T-cell (primary cell): ENCODE measurements around the gene AKAP12. TPM values are rescaled to one million over a fixed set of nuclear protein-coding genes. Genes with fewer than 3 reads are reported as not detected.

Source experiments
- ATAC-seq, 4 experiments: fragments of 200-7000 bp in 3 of 4; fragments of 150-1000 bp in 1 of 4; cut with Tn5 transposase; replicated peaks in 1 of 4; 1 replicate in 3 of 4; 2 replicates in 1 of 4; pipeline ENCODE4 v1.10.0; 2021; ENCODE audit warnings: moderate library complexity in 3 of 4, mild to moderate bottlenecking in 2 of 4, moderate number of reproducible peaks in 1 of 4
- CTCF ChIA-PET, 2 donors: fragments of 300-600 bp; sonication (Branson Sonifier 250); formaldehyde crosslinking; loops; one replicate each; lab custom pipeline; 2022; ENCODE audit warnings: antibody characterized with exemption in 2 of 2; lab: Charles Lee
- POLR2A ChIA-PET, 2 donors: fragments of 300-600 bp; sonication (Branson Sonifier 250); formaldehyde crosslinking; loops; one replicate each; lab custom pipeline; 2022; ENCODE audit warnings: antibody characterized with exemption in 2 of 2; lab: Charles Lee
- DNase-seq, 35 experiments: peaks; one replicate each; pipeline versions ENCODE4 v3.0.0 to v3.0.0-alpha.2; 2013 to 2023
- H3K27ac ChIP-seq: one replicate; pipeline ENCODE4 v1.5.1; 2013; ENCODE audit warnings: low read length
- H3K27me3 ChIP-seq, 2 experiments: replicated peaks in 1 of 2; 1 replicate in 1 of 2; 2 replicates in 1 of 2; pipeline versions ENCODE4 v1.6.1 to v1.7.0; 2013; ENCODE audit warnings: low read length in 1 of 2, mixed read lengths in 1 of 2; ENCODE audit not compliant: control insufficient read depth in 2 of 2, insufficient read depth in 2 of 2; ENCODE audit errors: extremely low read depth in 1 of 2
- H3K36me3 ChIP-seq, 2 donors: 1 replicate in 1 of 2; 2 replicates in 1 of 2; pipeline versions ENCODE4 v1.6.1 to v1.7.0; 2013; ENCODE audit warnings: low read length in 1 of 2; ENCODE audit not compliant: control insufficient read depth in 2 of 2, insufficient read depth in 1 of 2; ENCODE audit errors: extremely low read depth in 1 of 2
- H3K4me1 ChIP-seq, 2 experiments: 1 replicate in 1 of 2; 2 replicates in 1 of 2; pipeline versions ENCODE4 v1.6.1 to v1.7.0; 2013; ENCODE audit warnings: low read length in 2 of 2, mixed read lengths in 1 of 2; ENCODE audit not compliant: insufficient read depth in 2 of 2, control insufficient read depth in 1 of 2; ENCODE audit errors: extremely low read depth in 1 of 2
- H3K4me3 ChIP-seq, 2 donors: 1 replicate in 1 of 2; 2 replicates in 1 of 2; pipeline versions ENCODE4 v1.5.1 to v1.7.0; 2013; ENCODE audit warnings: mild to moderate bottlenecking in 2 of 2, low read length in 1 of 2, moderate library complexity in 1 of 2; ENCODE audit not compliant: control insufficient read depth in 1 of 2; ENCODE audit errors: extremely low read depth in 1 of 2
- H3K9me3 ChIP-seq: 2 replicates; pipeline ENCODE4 v1.7.0; 2013
- H3K27ac Mint-ChIP-seq, 2 donors: one replicate each; pipeline ENCODE4 v1.8.0; 2020 to 2021; ENCODE audit warnings: mild to moderate bottlenecking in 2 of 2, mixed read lengths in 2 of 2
- H3K27me3 Mint-ChIP-seq, 2 donors: one replicate each; pipeline ENCODE4 v1.8.0; 2021 to 2022; ENCODE audit warnings: mixed read lengths in 2 of 2
- H3K36me3 Mint-ChIP-seq: one replicate; pipeline ENCODE4 v1.8.0; 2021; ENCODE audit warnings: mixed read lengths
- H3K4me1 Mint-ChIP-seq, 3 donors: one replicate each; pipeline ENCODE4 v1.8.0; 2020 to 2022; ENCODE audit warnings: mixed read lengths in 3 of 3, mild to moderate bottlenecking in 1 of 3
- H3K4me3 Mint-ChIP-seq, 3 donors: one replicate each; pipeline ENCODE4 v1.8.0; 2020 to 2022; ENCODE audit warnings: mild to moderate bottlenecking in 3 of 3, mixed read lengths in 3 of 3, moderate library complexity in 3 of 3
- H3K9me3 Mint-ChIP-seq, 3 donors: one replicate each; pipeline ENCODE4 v1.8.0; 2020 to 2022; ENCODE audit warnings: mixed read lengths in 3 of 3
- WGBS: methylation state at CpG from one replicate; pipeline ENCODE4 v1.1.5; 2013; ENCODE audit warnings: missing lambda C conversion rate; ENCODE audit not compliant: insufficient coverage; 5-methylcytosine and 5-hydroxymethylcytosine counted together
- total RNA-seq, 35 experiments: library from RNA in 6 of 35; stranded (reverse) in 6 of 35; fragments of 120-200 nt in 1 of 35; gene quantifications; one replicate each; pipeline versions ENCODE4 v1.2.1 to v1.2.4 and lab custom pipeline; 2013 to 2026

AKAP12 gene
- total RNA-seq, 5 donors from 2014 or later (not counting 1 experiment from before 2014, with no cell fraction given), result 0.16 to 1.8 (median 1.2) TPM

- Mint-ChIP-seq H3K36me3 (no peaks in the 10 kb centered on the region), H3K27ac (no peak overlapping the region), H3K9me3 (no peaks in the 10 kb centered on the region), H3K4me3 (no peak overlapping the region), H3K27me3 (peaks cover 16 to 33% of the 10 kb centered on the region in 2 donors), H3K4me1 (no peaks in the 10 kb centered on the region)
- POLR2A ChIA-PET, result no interaction called here
- Histone ChIP-seq H3K36me3 (no peaks in the 10 kb centered on the region), H3K27ac (no peak overlapping the region), H3K27me3 (peaks cover 4 to 13% of the 10 kb centered on the region in 2 experiments), H3K4me1 (no peaks in the 10 kb centered on the region), H3K4me3 (no peak overlapping the region), H3K9me3 (no peaks in the 10 kb centered on the region)
- CTCF ChIA-PET, result interaction anchor here (0.6 to 1.2 kb wide), 2 partner anchors 27 to 390 kb away, joined by 3 read pairs; no protein-coding TSS in a partner anchor
- ATAC-seq (no peak), DNase-seq (no peak)
- no CpG with 5 or more reads among the region's 6 CpGs for WGBS
Observed at GRCh38 chr6:151297886-151298285, 58.1 kb downstream of the AKAP12 start.

GRCh38 chr6:151299011-151299410 is 59.2 kb downstream of the AKAP12 start:
- H3K36me3 Mint-ChIP-seq, result no peaks in the 10 kb centered on the region
- WGBS, result 100% methylated on average over 3 of the region's 4 CpGs
- H3K4me3 ChIP-seq, result no peak overlapping the region
- ATAC-seq (no peak), DNase-seq (no peak)
- no peak overlapping the region for H3K27ac Mint-ChIP-seq
- POLR2A ChIA-PET, result no interaction called here
- no peaks in the 10 kb centered on the region for H3K9me3 Mint-ChIP-seq
- peaks cover 4 to 12% of the 10 kb centered on the region in 2 experiments for H3K27me3 ChIP-seq
- no peaks in the 10 kb centered on the region for H3K4me1 ChIP-seq
- H3K27ac ChIP-seq, result no peak overlapping the region
- no peaks in the 10 kb centered on the region for H3K9me3 ChIP-seq
- peaks cover 8 to 29% of the 10 kb centered on the region in 2 donors for H3K27me3 Mint-ChIP-seq
- H3K4me3 Mint-ChIP-seq, result no peak overlapping the region
- H3K4me1 Mint-ChIP-seq, result no peaks in the 10 kb centered on the region
- no peaks in the 10 kb centered on the region for H3K36me3 ChIP-seq
- CTCF ChIA-PET, result no interaction called here

- H3K27me3 Mint-ChIP-seq, result peaks cover 3 to 25% of the 10 kb centered on the region in 2 donors
- no peak overlapping the region for H3K4me3 ChIP-seq
Observed at GRCh38 chr6:151300267-151300991, 60.7 kb downstream of the AKAP12 start.

GRCh38 chr6:151301547-151301946 is 61.8 kb downstream of the AKAP12 start:
- POLR2A ChIA-PET, result interaction anchor here in 1 of 2 donors (0.6 kb wide), 1 partner anchor 455 kb away, joined by 3 read pairs; no protein-coding TSS in a partner anchor
- Histone ChIP-seq H3K27me3 (peaks cover 0 to 4% of the 10 kb centered on the region in 2 experiments), H3K9me3 (no peaks in the 10 kb centered on the region), H3K36me3 (no peaks in the 10 kb centered on the region), H3K4me1 (no peaks in the 10 kb centered on the region), H3K4me3 (no peak overlapping the region), H3K27ac (no peak overlapping the region)
- H3K27ac Mint-ChIP-seq, result no peak overlapping the region
- peaks cover 3 to 21% of the 10 kb centered on the region in 2 donors for H3K27me3 Mint-ChIP-seq
- H3K36me3 Mint-ChIP-seq, result no peaks in the 10 kb centered on the region
- ATAC-seq (no peak), DNase-seq (no peak)
- CTCF ChIA-PET, result no interaction called here
- no peak overlapping the region for H3K4me3 Mint-ChIP-seq
- 90% methylated on average over 2 of the region's 8 CpGs for WGBS
- no peaks in the 10 kb centered on the region for H3K9me3 Mint-ChIP-seq
- H3K4me1 Mint-ChIP-seq, result no peaks in the 10 kb centered on the region

More at GRCh38 chr6:151300267-151300991, 60.7 kb downstream of the AKAP12 start:
- ATAC-seq, result no peak
- ChIA-PET CTCF (interaction anchor here in 1 of 2 donors (0.6 kb wide), 2 partner anchors 21 to 671 kb away, joined by 4 read pairs; no protein-coding TSS in a partner anchor), POLR2A (interaction anchor here in 1 of 2 donors (0.6 kb wide), 1 partner anchor 588 kb away, joined by 3 read pairs; no protein-coding TSS in a partner anchor)
- H3K36me3 ChIP-seq, result no peaks in the 10 kb centered on the region
- no peaks in the 10 kb centered on the region for H3K9me3 ChIP-seq
- no peaks in the 10 kb centered on the region for H3K4me1 ChIP-seq
- Mint-ChIP-seq H3K36me3 (no peaks in the 10 kb centered on the region), H3K4me1 (no peaks in the 10 kb centered on the region), H3K27ac (no peak overlapping the region), H3K4me3 (no peak overlapping the region), H3K9me3 (no peaks in the 10 kb centered on the region)
- WGBS, result 75% methylated on average over 7 of the region's 8 CpGs
- no peak for DNase-seq
- peaks cover 3 to 9% of the 10 kb centered on the region in 2 experiments for H3K27me3 ChIP-seq
- H3K27ac ChIP-seq, result no peak overlapping the region

GRCh38 chr6:151303231-151303630 is 63.5 kb downstream of the AKAP12 start:
- peaks cover 0 to 4% of the 10 kb centered on the region in 2 experiments for H3K27me3 ChIP-seq
- no peak overlapping the region for H3K4me3 ChIP-seq
- H3K27ac ChIP-seq, result no peak overlapping the region
- ATAC-seq (no peak), DNase-seq (no peak)
- 78% methylated on average over 3 of the region's 3 CpGs for WGBS
- Mint-ChIP-seq H3K4me3 (no peak overlapping the region), H3K36me3 (no peaks in the 10 kb centered on the region), H3K9me3 (no peaks in the 10 kb centered on the region), H3K27ac (no peak overlapping the region), H3K4me1 (no peaks in the 10 kb centered on the region), H3K27me3 (peaks cover 4 to 13% of the 10 kb centered on the region in 2 donors)
- no peaks in the 10 kb centered on the region for H3K9me3 ChIP-seq
- CTCF ChIA-PET, result no interaction called here
- H3K4me1 ChIP-seq, result no peaks in the 10 kb centered on the region
- POLR2A ChIA-PET, result interaction anchor here in 1 of 2 donors (0.5 kb wide), 1 partner anchor 24 kb away, joined by 3 read pairs; no protein-coding TSS in a partner anchor
- no peaks in the 10 kb centered on the region for H3K36me3 ChIP-seq

- H3K36me3 ChIP-seq, result no peaks in the 10 kb centered on the region
- Mint-ChIP-seq H3K27ac (no peak overlapping the region), H3K9me3 (no peaks in the 10 kb centered on the region), H3K36me3 (no peaks in the 10 kb centered on the region), H3K4me3 (no peak overlapping the region), H3K4me1 (no peaks in the 10 kb centered on the region), H3K27me3 (peaks cover 9 to 12% of the 10 kb centered on the region in 2 donors)
- WGBS, result 65% methylated on average over 4 of the region's 12 CpGs
- H3K27ac ChIP-seq, result no peak overlapping the region
- H3K4me1 ChIP-seq, result no peaks in the 10 kb centered on the region
- POLR2A ChIA-PET, result no interaction called here
- H3K4me3 ChIP-seq, result no peak overlapping the region
- ATAC-seq (no peak), DNase-seq (no peak)
- CTCF ChIA-PET, result interaction anchor here in 1 of 2 donors (0.7 kb wide), 1 partner anchor 199 kb away, joined by 3 read pairs; no protein-coding TSS in a partner anchor
- H3K9me3 ChIP-seq, result no peaks in the 10 kb centered on the region
- peaks cover 0 to 9% of the 10 kb centered on the region in 2 experiments for H3K27me3 ChIP-seq
Observed at GRCh38 chr6:151306269-151306783, 66.6 kb downstream of the AKAP12 start.
